Endothelial cell (in vitro differentiated cells): ENCODE data around the gene ATP5ME. TPM values are rescaled to one million over a fixed set of nuclear protein-coding genes. Genes with fewer than 3 reads are reported as not detected.

Experiments
- DNase-seq: peaks from one replicate; pipeline ENCODE4 v3.0.0; 2021; ENCODE audit warnings: low spot score
- H3K27ac Mint-ChIP-seq: one replicate; pipeline ENCODE4 v1.8.0; 2021; ENCODE audit warnings: mixed read lengths, inconsistent platforms; ENCODE audit not compliant: unreplicated experiment
- H3K27me3 Mint-ChIP-seq: one replicate; pipeline ENCODE4 v1.8.0; 2021; ENCODE audit warnings: mild to moderate bottlenecking, moderate library complexity, mixed read lengths, inconsistent platforms; ENCODE audit not compliant: unreplicated experiment
- H3K36me3 Mint-ChIP-seq: one replicate; pipeline ENCODE4 v1.8.0; 2021; ENCODE audit warnings: mild to moderate bottlenecking, low read depth, mixed read lengths, inconsistent platforms; ENCODE audit not compliant: unreplicated experiment
- H3K4me1 Mint-ChIP-seq: one replicate; pipeline ENCODE4 v1.8.0; 2021; ENCODE audit warnings: mild to moderate bottlenecking, mixed read lengths, inconsistent platforms; ENCODE audit not compliant: unreplicated experiment
- H3K4me3 Mint-ChIP-seq: one replicate; pipeline ENCODE4 v1.8.0; 2021; ENCODE audit warnings: mild to moderate bottlenecking, mixed read lengths, inconsistent platforms; ENCODE audit not compliant: unreplicated experiment
- H3K9me3 Mint-ChIP-seq: one replicate; pipeline ENCODE4 v1.8.0; 2021; ENCODE audit warnings: mixed read lengths, inconsistent platforms; ENCODE audit not compliant: unreplicated experiment
- total RNA-seq: library from RNA; stranded (reverse); fragmentation: NEBNext Ultra II Directional; extraction: Animal tissue kit (Norgen Biotek cat#: 25700); gene quantifications from one replicate; pipeline ENCODE4 v1.2.1, GENCODE V29; 2021; ENCODE audit not compliant: unreplicated experiment
- TF ChIP-seq, protein P1 (sequence below): fragments of 200-600 bp; sonication (generic); IDR thresholded peaks from one replicate; pipeline ENCODE4 v1.5.0; 2021; ENCODE audit warnings: antibody characterized with exemption; ENCODE audit not compliant: unreplicated experiment

The ATP5ME gene
- total RNA-seq, 1 donor from 2014 or later = 289 TPM

GRCh38 chr4:688854-689681 lies 15.0 kb upstream of the ATP5ME start, which contains the start of gene SLC49A3:
TSS of gene SLC49A3 (minus strand) at chr4:689151. CDS start at chr4:689127, 24 bp downstream.
- no peaks in the 10 kb centered on the region for H3K9me3 Mint-ChIP-seq
- peaks cover 8% of the 10 kb centered on the region for H3K36me3 Mint-ChIP-seq
- TF ChIP-seq, protein P1, sequence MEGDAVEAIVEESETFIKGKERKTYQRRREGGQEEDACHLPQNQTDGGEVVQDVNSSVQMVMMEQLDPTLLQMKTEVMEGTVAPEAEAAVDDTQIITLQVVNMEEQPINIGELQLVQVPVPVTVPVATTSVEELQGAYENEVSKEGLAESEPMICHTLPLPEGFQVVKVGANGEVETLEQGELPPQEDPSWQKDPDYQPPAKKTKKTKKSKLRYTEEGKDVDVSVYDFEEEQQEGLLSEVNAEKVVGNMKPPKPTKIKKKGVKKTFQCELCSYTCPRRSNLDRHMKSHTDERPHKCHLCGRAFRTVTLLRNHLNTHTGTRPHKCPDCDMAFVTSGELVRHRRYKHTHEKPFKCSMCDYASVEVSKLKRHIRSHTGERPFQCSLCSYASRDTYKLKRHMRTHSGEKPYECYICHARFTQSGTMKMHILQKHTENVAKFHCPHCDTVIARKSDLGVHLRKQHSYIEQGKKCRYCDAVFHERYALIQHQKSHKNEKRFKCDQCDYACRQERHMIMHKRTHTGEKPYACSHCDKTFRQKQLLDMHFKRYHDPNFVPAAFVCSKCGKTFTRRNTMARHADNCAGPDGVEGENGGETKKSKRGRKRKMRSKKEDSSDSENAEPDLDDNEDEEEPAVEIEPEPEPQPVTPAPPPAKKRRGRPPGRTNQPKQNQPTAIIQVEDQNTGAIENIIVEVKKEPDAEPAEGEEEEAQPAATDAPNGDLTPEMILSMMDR = no peak
- no peak for DNase-seq
- H3K27ac Mint-ChIP-seq = peak within 1 kb of the TSS; percentile 75
- H3K4me3 Mint-ChIP-seq = peak within 1 kb of the TSS; percentile 60
- peaks cover 19% of the 10 kb centered on the region for H3K27me3 Mint-ChIP-seq
- H3K4me1 Mint-ChIP-seq = peaks cover 19% of the 10 kb centered on the region

- peaks cover 8% of the 10 kb centered on the region for H3K36me3 Mint-ChIP-seq
- peaks cover 16% of the 10 kb centered on the region for H3K27me3 Mint-ChIP-seq
- TF ChIP-seq, protein P1 = no peak
- H3K4me3 Mint-ChIP-seq = peak overlapping the region; percentile 60
- DNase-seq = no peak
- no peaks in the 10 kb centered on the region for H3K9me3 Mint-ChIP-seq
- H3K27ac Mint-ChIP-seq = peak overlapping the region; percentile 75
- H3K4me1 Mint-ChIP-seq = peaks cover 21% of the 10 kb centered on the region
These were observed 14.1 kb upstream of the ATP5ME start for GRCh38 chr4:687971-688853.

GRCh38 chr4:687048-687970 lies 13.2 kb upstream of the ATP5ME start:
- TF ChIP-seq, protein P1 = no peak
- no peak for DNase-seq
- Mint-ChIP-seq H3K27me3 (peaks cover 16% of the 10 kb centered on the region), H3K27ac (peak overlapping the region; percentile 75), H3K4me3 (peak overlapping the region; percentile 60), H3K36me3 (peaks cover 8% of the 10 kb centered on the region), H3K4me1 (peaks cover 21% of the 10 kb centered on the region), H3K9me3 (no peaks in the 10 kb centered on the region)

GRCh38 chr4:686413-687040 lies 12.5 kb upstream of the ATP5ME start:
- peaks cover 16% of the 10 kb centered on the region for H3K27me3 Mint-ChIP-seq
- TF ChIP-seq, protein P1 = no peak
- DNase-seq = no peak
- no peak overlapping the region for H3K4me3 Mint-ChIP-seq
- peaks cover 21% of the 10 kb centered on the region for H3K4me1 Mint-ChIP-seq
- peaks cover 8% of the 10 kb centered on the region for H3K36me3 Mint-ChIP-seq
- no peak overlapping the region for H3K27ac Mint-ChIP-seq
- no peaks in the 10 kb centered on the region for H3K9me3 Mint-ChIP-seq
